ENCODE results near the gene ATP6V0E1. TPM values are rescaled to one million over a fixed set of nuclear protein-coding genes. Genes with fewer than 3 reads are reported as not detected.
A peak's percentile ranks its signal among the peaks of the same experiment; 100 is the strongest.

ATP6V0E1 gene
- total and polyA plus RNA-seq, 8 donors, result 18.0 to 328 (median 133) TPM

DNA sequence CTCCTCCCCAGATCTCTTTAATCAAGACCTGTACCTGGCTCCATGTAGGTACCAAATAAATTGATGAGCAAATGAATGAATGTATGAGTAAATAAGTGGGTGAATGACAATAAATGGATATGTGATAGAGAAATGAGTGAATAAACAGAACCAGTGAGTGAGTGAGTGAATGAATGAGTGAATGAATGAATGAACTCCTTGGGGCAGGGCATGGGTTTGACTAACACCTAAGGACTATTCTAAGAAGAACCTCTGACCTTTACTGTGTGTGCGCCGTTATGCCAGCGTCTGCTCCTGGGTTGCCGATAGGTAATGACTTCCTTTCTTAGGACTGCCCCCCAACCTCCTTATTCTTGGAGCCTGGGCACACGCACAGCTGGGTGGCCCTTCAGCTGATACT lies 26.1 kb upstream of the ATP6V0E1 start:
- Histone ChIP-seq H3K36me3 (peaks cover 0 to 15% (median 14%) of the 10 kb centered on the region in 4 donors), H3K27ac (peak overlapping the region in 1 of 5 donors; percentile 91), H3K4me1 (peaks cover 17 to 44% (median 28%) of the 10 kb centered on the region in 4 donors), H3K9me3 (no peaks in the 10 kb centered on the region), H3K27me3 (no peaks in the 10 kb centered on the region), H3K4me3 (no peak overlapping the region)
- intact Hi-C loops (cut with DNase I; ENCODE audit: low total_unique reads), result loop anchor here (10.0 kb wide), 1 partner anchor 503 kb away; the partner anchor contains the start of gene SH3PXD2B
- no peak for DNase-seq
- TF ChIP-seq POLR2A (IDR thresholded peaks at IDR 0.05) (no peak), POLR2AphosphoS5 (IDR thresholded peaks at IDR 0.05) (no peak), EP300 (IDR thresholded peaks at IDR 0.05) (no peak)
- TF ChIP-seq, protein P1, sequence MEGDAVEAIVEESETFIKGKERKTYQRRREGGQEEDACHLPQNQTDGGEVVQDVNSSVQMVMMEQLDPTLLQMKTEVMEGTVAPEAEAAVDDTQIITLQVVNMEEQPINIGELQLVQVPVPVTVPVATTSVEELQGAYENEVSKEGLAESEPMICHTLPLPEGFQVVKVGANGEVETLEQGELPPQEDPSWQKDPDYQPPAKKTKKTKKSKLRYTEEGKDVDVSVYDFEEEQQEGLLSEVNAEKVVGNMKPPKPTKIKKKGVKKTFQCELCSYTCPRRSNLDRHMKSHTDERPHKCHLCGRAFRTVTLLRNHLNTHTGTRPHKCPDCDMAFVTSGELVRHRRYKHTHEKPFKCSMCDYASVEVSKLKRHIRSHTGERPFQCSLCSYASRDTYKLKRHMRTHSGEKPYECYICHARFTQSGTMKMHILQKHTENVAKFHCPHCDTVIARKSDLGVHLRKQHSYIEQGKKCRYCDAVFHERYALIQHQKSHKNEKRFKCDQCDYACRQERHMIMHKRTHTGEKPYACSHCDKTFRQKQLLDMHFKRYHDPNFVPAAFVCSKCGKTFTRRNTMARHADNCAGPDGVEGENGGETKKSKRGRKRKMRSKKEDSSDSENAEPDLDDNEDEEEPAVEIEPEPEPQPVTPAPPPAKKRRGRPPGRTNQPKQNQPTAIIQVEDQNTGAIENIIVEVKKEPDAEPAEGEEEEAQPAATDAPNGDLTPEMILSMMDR (IDR thresholded peaks at IDR 0.05), result no peak
- 20 to 55% (median 42%) methylated on average over 5 of the region's 5 CpGs for WGBS, 5 donors

DNA sequence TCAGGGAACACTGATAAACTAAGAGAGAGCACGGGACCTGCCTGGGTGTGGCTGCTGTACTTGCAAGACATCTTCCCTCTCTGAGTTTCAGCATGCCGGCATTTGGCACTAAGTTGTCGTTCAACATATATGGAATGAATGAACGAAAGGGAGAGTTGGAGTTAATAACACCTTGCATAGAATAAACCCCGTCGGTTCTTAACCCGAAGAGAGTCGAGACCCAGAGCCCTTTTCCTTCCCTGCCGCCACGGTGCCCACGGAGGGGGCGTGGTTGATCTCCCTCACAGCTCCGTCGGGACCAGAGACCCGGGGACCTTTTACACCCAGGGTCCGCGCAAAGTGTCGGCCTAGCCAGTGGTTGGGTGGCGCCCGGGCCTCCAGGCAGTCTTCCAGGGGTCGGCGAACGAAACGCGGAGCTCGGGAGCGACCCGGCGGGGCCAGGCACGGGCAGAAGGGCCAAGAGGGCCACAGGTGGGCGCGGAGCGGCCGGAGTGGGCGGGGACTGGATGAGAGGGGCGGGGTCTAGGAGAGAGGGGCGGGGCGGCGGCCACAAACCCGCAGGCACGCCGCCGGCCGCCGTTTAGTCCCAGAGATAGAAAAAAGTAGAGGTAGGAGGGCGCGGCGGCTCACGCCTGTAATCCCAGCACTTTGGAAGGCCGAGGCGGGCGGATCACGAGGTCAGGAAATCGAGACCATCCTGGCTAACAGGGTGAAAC lies 25.1 kb upstream of the ATP6V0E1 start:
- TF ChIP-seq POLR2A (IDR thresholded peaks at IDR 0.05), result no peak
- no peak for TF ChIP-seq EP300 (IDR thresholded peaks at IDR 0.05)
- TF ChIP-seq, protein P1 (IDR thresholded peaks at IDR 0.05), result no peak
- no peak for TF ChIP-seq POLR2AphosphoS5 (IDR thresholded peaks at IDR 0.05)
- H3K27ac ChIP-seq, result peak overlapping the region; percentile 77 to 91 (median 86)
- WGBS, 5 donors, result 2 to 4% (median 4%) methylated on average over 37 to 54 of the region's 54 CpGs
- peak; percentile 76 to 82 for DNase-seq
- intact Hi-C loops (cut with DNase I; ENCODE audit: low total_unique reads), result loop anchor here (10.0 kb wide), 1 partner anchor 504 kb away; the partner anchor contains the start of gene SH3PXD2B
- H3K9me3 ChIP-seq, result no peaks in the 10 kb centered on the region
- peaks cover 0 to 24% (median 19%) of the 10 kb centered on the region in 4 donors for H3K36me3 ChIP-seq
- H3K4me1 ChIP-seq, result peaks cover 17 to 44% (median 28%) of the 10 kb centered on the region in 4 donors
- H3K4me3 ChIP-seq, result peak overlapping the region; percentile 81 to 94 (median 86)
- H3K27me3 ChIP-seq, result no peaks in the 10 kb centered on the region

DNA sequence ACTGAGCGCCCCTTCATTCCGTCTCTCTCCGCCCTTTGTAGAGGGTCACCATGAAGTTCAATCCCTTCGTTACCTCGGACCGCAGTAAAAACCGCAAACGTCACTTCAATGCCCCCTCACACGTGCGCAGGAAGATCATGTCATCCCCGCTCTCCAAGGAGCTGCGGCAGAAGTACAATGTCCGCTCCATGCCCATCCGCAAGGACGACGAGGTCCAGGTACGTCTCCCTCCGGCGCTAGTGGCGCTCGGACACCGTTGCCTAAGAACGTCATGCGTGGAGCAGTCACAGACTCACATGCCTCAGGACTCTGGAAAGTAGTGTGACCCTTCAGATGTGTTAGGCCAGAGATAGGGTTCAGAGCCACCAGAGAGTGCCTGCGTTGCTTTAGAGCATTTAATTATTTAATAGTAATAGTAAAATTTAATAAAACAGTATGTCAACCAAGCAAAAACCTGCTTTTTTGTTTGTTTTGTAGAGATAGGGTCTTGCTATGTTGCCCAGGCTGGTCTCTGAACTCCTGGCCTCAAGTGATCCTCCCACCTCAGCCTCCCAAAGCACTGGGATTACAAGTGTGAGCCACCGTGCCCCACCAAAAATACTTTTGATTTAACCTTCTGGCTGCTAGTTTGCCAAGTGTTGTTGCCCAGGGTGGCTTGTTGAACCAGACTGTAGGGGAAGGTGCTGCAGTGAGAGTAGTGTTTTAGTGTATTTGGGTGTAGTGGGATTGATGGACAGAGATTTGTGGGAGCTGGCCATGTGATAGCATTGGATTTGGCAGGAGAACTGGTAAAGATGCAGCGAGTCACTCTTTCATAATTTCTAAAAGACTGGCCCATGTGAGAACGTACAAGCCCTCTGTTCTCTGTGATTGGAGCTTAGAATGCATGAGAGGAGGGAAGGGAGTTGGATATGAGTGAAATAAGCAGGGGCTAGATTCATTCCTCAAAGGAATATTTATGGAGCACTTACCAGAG lies 23.5 kb upstream of the ATP6V0E1 start:
- DNase-seq, result no peak
- no peaks in the 10 kb centered on the region for H3K9me3 ChIP-seq
- peaks cover 3 to 38% (median 28%) of the 10 kb centered on the region in 4 donors for H3K36me3 ChIP-seq
- peak overlapping the region; percentile 81 to 94 (median 86) for H3K4me3 ChIP-seq
- 12 to 17% (median 14%) methylated on average over 26 to 28 of the region's 28 CpGs for WGBS, 5 donors
- peaks cover 17 to 44% (median 28%) of the 10 kb centered on the region in 4 donors for H3K4me1 ChIP-seq
- no peaks in the 10 kb centered on the region for H3K27me3 ChIP-seq
- intact Hi-C loops (cut with DNase I; ENCODE audit: low total_unique reads), result loop anchor here (10.0 kb wide), 1 partner anchor 505 kb away; the partner anchor contains the start of gene SH3PXD2B
- peak overlapping the region in 4 of 5 donors; percentile 86 to 91 (median 88) for H3K27ac ChIP-seq
- no peak for TF ChIP-seq POLR2AphosphoS5 (IDR thresholded peaks at IDR 0.05)
- no peak for TF ChIP-seq POLR2A (IDR thresholded peaks at IDR 0.05)
- TF ChIP-seq EP300 (IDR thresholded peaks at IDR 0.05), result no peak
- TF ChIP-seq, protein P1 (IDR thresholded peaks at IDR 0.05), result no peak

DNA sequence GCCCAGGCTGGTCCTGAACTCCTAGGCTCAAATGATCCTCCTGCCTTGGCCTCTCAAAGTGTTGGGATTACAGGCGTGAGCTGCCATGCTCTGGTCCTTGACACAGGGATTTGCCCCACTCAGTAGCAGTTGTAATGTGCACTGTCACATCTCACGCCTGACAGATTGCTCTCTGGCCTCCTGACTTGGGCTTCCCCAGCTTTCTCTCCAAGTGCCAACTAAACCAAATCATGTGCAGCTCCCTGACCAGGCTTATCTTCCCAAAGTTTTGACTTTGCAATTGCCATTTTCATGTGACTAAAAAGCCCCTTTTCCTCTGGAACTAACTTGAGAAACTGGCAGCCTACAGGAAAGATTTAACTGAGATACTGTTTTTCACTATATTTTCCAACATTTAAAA lies 13.7 kb upstream of the ATP6V0E1 start:
- DNase-seq, result no peak
- peaks cover 8 to 59% (median 47%) of the 10 kb centered on the region in 4 donors for H3K36me3 ChIP-seq
- H3K4me1 ChIP-seq, result no peaks in the 10 kb centered on the region
- H3K27me3 ChIP-seq, result no peaks in the 10 kb centered on the region
- H3K27ac ChIP-seq, result peak overlapping the region in 1 of 5 donors; percentile 2
- TF ChIP-seq POLR2A (IDR thresholded peaks at IDR 0.05) (no peak), POLR2AphosphoS5 (IDR thresholded peaks at IDR 0.05) (no peak), EP300 (IDR thresholded peaks at IDR 0.05) (no peak)
- TF ChIP-seq, protein P1 (IDR thresholded peaks at IDR 0.05), result no peak
- no peaks in the 10 kb centered on the region for H3K9me3 ChIP-seq
- WGBS, 5 donors, result 94 to 100% (median 96%) methylated on average over 2 of the region's 2 CpGs
- no peak overlapping the region for H3K4me3 ChIP-seq
- intact Hi-C loops (cut with DNase I; ENCODE audit: low total_unique reads), result no loop called here

Measured in stomach (tissue), 9 donors.